SK-N-MC (cell line): ENCODE results near the gene CCDC192.

Experiments
- EZH2 ChIP-seq: fragments of 200-600 bp; sonication (generic); IDR thresholded peaks from one replicate; pipeline ENCODE4 v1.6.1; 2017; ENCODE audit warnings: antibody characterized with exemption
- FOXP2 ChIP-seq: optimal IDR thresholded peaks from 2 replicates; pipeline ENCODE3; 2011; ENCODE audit warnings: mild to moderate bottlenecking, moderate library complexity; ENCODE audit not compliant: insufficient read depth; ENCODE audit errors: extremely low read length, control extremely low read depth
- POLR2AphosphoS5 ChIP-seq: IDR thresholded peaks from 2 replicates; pipeline ENCODE4 v1.6.1; 2012; ENCODE audit warnings: mild to moderate bottlenecking, low read depth, low read length, borderline replicate concordance

GRCh38 chr5:127813633-127814587, 110.7 kb downstream of the CCDC192 start:
- TF ChIP-seq EZH2, result no peak
- no peak for TF ChIP-seq POLR2AphosphoS5
- TF ChIP-seq FOXP2, result no peak
